GM04503 (cell line): ENCODE results near the gene P4HTM.
A peak's percentile ranks its signal among the peaks of the same experiment; 100 is the strongest.

Experiments
- DNase-seq: peaks from one replicate; pipeline ENCODE4 v3.0.0-alpha.2; 2012; ENCODE audit warnings: low read depth

The P4HTM gene

DNA sequence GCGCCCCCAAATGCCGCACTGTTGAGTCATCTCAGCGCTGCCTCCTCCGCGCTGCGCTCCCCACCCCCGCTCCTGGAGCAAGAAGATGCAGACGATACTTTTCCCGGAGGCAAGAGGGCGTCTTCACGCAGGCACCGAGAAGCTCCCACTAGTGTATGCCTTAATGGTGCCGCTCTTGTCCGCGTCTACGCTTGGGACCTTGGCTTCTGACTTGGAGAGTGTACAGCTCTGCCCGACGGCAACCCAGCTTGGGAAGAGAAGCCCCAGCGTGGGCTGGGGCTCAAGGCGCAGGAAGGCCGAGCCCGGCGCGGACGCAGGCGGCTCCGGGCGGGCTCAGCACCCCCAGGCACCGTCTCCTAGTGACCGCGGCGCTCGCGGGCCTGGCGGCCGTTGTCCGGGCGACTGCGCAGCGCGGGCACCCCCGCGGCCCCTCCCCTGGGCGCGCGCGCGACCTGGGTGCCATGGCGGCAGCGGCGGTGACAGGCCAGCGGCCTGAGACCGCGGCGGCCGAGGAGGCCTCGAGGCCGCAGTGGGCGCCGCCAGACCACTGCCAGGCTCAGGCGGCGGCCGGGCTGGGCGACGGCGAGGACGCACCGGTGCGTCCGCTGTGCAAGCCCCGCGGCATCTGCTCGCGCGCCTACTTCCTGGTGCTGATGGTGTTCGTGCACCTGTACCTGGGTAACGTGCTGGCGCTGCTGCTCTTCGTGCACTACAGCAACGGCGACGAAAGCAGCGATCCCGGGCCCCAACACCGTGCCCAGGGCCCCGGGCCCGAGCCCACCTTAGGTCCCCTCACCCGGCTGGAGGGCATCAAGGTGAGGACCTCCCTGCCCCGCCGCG, at the start of gene P4HTM:
Gene P4HTM, plus strand, starts transcription at position 446 of the 840 bp plus-strand sequence. Its CDS starts 16 bp downstream, at position 462.
- DNase-seq: peak; percentile 77

- DNase-seq: no peak
Observed at GRCh38 chr3:48945432-48945831, 44.6 kb upstream of the P4HTM start.

DNA sequence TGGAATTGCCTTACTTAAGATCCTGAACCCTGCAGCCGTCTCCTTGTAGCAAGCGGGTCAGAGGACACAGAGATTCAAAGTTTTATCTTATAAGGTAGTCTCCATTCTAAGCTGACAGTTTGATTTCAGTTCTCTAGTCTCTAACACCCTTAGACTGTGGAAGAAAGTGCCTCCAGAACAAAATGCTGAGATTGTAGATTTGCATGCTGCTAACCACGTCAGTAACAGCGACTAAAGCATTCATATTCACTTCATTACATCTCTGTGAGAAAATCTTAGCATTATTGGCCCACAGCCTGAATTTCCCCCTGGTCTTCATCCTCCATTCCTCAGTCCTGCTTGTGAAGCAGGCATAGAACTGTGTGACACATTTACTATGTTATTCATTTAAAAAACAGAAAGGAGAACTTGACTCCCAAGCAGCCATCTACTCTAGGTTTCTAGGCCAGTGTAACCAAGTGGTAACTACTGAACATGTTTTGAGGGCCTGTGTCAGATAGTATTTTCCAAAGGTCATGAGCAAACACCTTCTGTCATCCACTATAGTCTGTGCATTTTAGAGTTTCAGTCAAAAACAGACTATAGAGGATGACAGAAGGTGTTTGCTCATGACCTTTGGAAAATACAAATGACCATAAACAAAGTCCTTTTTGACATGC, 44.0 kb upstream of the P4HTM start:
- DNase-seq: no peak

DNA sequence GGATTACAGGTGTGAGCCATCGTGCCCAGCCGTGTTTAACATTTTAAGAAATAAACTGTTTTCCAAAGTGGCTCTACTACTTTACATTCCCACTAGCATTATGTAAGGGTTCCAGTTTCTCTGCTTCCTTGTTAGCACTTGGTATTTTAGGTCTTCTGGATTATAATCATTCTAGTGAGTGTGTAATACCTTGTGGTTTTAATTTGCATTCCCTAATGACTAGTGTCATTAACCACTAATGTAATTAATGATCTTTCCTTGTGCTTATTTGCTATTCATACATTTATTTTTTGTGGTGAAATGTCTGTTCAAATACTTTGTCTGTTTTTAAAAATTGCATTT, 40.7 kb upstream of the P4HTM start:
- DNase-seq: no peak

DNA sequence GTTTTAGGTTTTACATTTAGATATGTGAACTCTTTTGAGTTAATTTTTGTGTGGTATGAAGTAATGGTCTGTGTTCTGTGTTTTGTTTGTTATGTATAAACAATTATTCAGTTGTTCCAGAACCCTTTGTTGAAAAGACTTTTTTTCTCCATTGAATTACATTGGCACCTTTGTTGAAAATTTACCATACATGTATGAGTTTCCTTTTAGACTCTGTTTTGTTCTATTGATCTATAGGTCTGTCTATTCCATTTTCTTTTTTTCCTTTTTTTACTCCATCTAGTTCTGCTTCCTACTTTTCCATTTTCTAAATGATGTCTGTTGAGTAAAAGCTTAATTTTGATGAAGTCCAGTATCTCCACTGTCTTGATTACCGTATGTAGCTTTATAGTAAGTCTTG, 40.0 kb upstream of the P4HTM start:
- no peak for DNase-seq

DNA sequence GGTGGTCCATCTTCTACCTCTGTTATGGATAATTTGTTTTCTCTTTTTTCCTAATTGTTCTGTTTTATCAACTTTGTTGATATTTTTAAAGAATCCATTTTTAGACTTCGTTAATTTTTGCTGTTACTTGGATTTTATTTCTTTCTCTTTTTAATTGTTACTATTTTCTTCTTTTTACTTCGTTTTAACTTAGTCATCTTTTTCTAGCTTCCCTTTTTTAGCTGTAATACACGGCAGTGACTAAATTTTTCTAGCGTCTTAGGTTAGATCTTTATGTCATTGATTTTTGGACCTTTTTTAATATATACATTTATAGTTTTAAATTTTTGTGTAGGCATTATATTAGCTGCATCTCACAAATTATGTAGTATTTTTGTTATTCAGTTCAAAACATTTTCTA, 38.3 kb upstream of the P4HTM start:
- DNase-seq: no peak

DNA sequence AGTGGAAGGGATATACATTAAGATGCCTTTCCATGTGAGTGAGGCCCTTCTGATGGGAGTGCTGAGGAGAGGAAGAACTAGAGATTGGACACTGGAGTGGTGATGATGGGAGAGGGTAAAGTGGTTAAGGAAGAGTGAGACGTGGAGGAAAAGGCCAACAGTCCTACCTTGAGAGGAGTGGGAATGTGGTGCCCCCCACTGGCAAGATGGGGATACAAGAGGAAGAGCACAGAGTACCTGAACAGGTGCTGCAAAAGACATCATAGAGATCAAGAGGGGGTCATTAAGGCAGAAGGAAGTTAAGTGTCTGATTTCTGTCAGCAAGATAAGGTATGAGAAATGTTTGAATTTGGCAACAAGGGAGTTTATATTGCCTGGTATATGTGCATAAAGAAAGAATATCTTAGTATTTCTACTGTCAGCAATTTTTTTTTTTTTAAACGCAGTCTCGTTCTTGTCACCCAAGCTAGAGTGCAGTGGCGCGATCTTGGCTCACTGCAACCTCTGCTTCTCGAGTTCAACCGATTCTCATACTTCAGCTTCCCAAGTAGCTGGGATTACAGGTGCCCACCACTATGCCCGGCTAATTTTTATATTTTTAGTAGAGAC, 37.4 kb upstream of the P4HTM start:
- DNase-seq: no peak

DNA sequence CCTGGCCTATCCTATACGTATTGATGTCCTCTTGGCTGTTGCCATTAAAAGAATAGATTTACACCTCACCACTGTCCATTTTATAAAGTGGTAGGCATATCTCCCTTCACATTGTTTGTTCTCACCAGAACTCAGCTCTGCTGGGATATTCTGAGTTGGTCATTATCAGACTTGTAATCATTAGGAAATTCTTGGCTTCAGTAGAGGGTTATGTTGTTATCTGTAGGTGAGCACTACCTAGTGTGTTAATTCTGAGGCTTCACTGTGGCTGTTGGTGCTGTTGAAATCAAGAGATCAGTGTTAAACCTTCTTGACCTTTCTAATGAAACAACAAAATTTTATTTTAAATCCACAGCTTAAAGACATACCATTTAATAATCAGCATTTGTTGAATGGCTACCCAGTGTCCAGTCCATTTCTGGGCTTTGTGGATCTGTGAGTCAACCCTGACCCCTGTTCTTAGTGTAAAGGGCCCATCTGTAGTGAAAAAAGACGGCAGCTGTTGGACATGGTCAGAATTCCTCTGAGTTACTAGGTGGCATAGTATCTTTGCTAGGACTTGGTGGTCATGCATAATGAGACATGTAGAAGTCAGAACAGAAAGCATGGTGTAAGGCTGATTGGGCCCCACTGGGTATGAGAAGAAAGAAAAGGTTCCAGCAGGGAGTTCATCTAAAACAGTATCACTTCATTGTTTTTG, 32.9 kb upstream of the P4HTM start:
- no peak for DNase-seq

DNA sequence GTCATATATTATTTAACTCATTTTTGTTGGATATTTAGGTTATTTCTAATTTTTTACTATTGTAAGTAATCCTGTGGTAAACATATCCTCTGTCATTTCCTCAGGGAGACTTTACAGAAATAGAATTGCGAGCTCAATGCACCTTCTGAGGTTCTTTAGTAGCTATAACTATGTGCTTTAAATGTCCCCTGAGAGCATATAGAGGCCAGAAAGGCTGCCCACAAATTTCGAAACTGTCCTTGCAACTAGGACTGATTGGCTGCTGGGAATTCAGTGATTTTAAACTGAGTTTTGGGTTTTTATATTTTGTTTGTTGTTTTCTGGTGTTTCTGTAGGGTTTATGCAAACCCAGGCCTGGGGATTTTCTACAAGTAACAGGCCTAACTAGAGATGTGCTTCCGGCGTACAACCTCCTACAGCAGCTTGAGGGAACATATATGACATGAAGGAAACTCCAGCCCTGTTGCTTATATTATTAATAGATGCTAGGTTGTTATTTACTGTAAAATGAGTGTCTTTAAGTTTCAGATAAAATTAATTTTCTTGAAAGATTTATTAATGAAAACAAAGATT, 29.1 kb upstream of the P4HTM start:
- no peak for DNase-seq

DNA sequence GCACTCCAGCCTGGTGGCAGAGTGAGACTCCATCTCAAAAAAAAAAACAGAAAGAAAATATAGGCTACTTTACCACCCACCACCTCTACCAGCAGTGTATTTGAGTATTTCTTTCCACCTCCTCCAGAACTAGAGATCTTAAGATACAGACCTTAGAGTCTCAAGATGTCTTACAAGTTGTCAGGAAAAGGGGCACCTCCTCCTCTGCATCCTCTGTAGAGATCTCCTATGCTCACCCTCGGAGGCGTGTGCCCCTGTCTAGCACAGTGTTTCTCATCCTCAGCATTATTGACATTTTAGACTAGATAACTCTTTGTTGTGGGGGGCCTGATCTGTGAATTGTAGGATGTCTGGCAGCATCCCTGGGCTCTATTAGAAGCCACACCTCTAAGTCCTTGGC, 27.7 kb upstream of the P4HTM start:
- DNase-seq: no peak

DNA sequence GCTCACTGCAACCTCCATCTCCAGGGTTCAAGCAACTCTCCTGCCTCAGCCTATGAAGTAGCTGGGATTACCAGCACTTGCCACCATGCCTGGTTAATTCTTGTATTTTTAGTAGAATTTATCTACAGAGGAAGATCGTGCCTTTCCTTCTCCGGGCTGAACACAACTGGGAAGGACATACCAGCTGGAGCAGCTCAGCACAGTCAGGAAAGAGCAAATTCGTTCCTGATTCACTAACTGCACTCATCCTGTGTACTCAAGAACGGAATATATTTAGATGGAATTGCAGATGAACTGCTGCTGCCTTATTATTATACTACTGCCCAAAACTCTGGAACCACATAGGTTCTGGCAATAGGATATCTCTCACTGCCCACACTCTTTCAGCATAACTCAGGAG, 27.1 kb upstream of the P4HTM start:
- no peak for DNase-seq

DNA sequence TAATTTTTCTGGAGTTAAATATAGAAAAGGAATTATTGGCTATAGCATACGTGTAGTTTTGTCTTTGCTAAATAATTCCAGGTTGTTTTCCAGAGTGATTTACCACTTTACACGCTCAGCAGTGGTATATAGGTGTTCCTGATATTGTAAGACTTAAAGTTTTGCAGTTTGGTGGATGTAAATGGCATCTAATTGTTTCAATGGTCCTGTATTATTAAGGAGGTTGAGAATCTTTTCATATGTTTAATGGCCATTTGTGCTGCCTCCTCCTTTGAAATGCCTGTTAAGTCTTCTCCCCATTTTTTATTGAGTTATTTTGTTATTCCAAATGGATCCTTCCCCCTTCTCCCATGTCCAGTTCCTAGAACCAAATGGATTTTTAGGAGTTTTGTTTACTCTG, 26.4 kb upstream of the P4HTM start:
- DNase-seq: no peak

DNA sequence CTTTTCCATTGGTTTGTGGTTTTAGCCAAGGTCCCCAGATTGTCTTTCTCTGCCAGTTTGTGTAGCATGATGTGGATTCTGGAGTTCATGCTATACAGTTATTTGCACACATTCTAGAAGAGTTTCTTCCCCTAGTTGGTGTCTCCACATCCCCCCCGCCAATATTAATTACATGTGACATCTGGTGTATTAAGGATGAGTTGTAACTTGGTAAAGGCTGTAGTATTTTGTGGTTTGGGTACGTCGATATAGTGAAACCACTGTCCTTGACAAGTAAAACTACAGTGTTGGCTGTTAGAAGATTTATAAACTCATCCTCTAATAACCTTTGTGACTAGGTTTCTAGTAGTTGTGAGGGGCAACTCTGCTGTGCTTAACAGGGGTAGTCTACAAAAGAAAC, 23.7 kb upstream of the P4HTM start:
- no peak for DNase-seq

DNA sequence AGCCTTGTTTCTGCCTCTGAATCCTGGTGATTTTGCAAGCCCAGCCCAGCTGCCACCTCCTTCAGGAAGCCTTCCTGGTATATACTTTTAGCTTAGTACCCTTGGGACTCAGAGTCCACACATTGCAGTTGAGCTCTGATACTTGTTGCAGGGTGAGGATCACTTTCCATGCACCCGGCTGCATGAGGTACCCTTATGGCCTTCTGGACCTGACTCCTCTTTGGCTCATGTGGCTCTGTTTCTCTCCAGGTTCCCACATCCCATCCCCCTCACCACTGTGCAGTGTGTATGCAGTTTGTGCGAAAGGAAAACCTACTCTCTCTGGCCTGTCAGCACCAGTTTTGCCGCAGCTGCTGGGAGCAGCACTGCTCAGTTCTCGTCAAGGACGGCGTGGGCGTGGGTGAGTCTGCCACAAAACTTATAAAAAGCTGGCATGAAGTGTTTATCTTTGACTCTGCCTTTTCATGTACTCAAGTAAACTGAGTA, 23.1 kb upstream of the P4HTM start:
- no peak for DNase-seq

DNA sequence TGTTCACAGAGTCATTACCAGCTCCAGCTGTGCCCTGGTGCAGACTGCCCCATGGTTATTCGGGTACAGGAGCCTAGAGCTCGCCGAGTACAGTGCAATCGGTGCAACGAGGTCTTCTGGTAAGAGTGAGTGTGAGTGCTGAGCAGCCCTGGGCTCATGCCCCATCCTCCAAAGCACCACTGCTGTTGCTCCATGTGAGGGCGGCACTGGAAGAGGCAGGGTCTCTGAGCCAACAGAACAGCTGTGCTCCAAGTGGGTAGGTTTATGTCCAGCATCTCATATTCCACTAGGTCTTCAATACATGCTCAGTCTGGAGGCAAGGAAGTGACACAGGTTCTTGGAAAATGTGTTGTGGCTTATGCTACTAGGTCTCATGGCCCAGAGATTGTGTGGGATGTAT, 19.5 kb upstream of the P4HTM start:
- no peak for DNase-seq

GRCh38 chr3:48974076-48974864, 15.8 kb upstream of the P4HTM start:
- DNase-seq: no peak

DNA sequence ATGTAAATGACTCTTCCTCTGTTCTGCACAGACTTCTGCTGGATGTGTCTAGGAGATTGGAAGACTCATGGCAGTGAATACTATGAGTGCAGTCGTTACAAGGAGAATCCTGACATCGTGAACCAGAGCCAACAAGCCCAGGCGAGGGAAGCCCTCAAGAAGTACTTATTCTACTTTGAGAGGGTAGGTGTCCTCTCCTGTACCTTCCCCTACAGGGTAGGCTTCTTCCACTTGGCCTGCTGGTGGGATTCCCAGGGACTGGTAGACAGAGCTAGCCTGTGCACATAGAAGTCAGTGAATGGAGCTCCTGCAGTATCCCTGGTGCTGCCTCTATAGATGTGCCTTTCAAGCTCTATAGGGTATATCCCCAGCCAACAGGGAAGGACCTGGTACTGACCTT, 10.6 kb upstream of the P4HTM start:
- DNase-seq: no peak

- DNase-seq: no peak
Observed at GRCh38 chr3:48980295-48980694, 9.7 kb upstream of the P4HTM start.

DNA sequence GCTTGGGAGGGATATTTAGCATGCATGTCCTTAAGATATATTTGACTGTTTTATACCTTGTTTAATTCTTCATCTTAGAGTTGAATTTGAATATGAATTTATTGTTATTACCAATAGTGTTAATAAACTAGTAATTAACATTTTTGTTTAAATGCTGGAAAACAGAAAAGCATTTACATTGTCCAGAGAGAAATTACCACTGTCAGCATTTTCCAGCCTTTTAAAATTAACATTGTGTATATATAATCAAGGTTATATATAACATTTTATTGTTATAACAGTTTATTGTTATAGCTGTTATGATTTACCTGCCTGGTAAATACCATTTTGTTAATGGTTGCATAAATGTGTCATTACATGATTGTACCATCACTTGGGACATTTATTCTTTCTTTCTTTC, 8.0 kb upstream of the P4HTM start:
- DNase-seq: no peak

DNA sequence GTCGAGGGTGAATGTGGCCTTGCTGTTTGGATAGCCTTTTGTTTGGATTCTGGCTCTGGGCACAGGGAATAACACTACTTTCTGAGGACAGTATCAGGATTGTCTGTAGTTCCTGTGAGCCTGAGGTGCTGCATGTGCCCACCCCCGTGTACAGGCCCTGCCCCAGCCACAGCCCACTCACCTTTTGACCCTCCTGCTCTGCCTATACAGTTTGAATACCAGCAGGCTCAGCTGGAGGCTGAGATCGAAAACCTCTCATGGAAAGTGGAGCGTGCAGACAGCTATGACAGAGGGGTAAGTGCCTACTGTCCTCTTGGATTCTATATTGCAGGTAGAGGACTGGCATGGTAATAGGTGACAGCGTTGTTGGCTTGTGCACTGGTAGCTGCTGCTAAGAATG, 7.4 kb upstream of the P4HTM start:
- no peak for DNase-seq

DNA sequence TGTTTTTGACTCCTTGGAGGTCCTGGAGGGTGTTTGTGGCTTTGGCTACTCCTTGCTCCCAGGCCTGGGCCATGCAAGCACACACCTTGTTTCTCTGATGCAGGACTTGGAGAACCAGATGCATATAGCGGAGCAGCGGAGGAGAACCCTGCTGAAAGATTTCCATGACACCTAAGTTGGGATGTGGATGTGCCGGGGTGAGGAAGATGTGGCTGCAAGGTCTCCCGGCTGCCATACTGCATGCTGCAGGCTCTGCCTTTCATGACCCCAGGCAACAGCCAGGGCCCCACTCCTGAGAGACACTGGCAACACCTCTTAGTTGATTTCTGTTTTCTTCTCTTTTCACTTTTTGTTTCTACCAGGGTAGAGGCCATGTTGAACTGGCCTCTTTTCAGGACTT, 6.9 kb upstream of the P4HTM start:
- no peak for DNase-seq

- DNase-seq: no peak
Observed at GRCh38 chr3:48984663-48985062, 5.4 kb upstream of the P4HTM start.
